HL-60 (cell line): ENCODE data around the gene DLX1.

Experiments
- DNase-seq, 2 experiments: peaks; one replicate each; pipeline ENCODE4 v3.0.0-alpha.2; 2010 to 2020; ENCODE audit warnings: low read depth in 1 of 2, low spot score in 1 of 2
- H3K27ac ChIP-seq: fragments of 250-450 bp; sonication (Bioruptor Pico); replicated peaks from 2 replicates; pipeline ENCODE4 v1.5.1; 2020; ENCODE audit warnings: mild to moderate bottlenecking, moderate library complexity
- H3K27me3 ChIP-seq: fragments of 250-450 bp; sonication (Bioruptor Pico); 2 replicates; pipeline ENCODE4 v1.5.1; 2021; ENCODE audit warnings: mild to moderate bottlenecking, moderate library complexity; ENCODE audit not compliant: insufficient read depth, poor library complexity, severe bottlenecking
- H3K4me3 ChIP-seq: replicated peaks from 2 replicates; pipeline ENCODE4 v1.5.1; 2011; ENCODE audit warnings: mild to moderate bottlenecking, control low read depth, low read length; ENCODE audit not compliant: insufficient read depth
- GABPA ChIP-seq: IDR thresholded peaks from 2 replicates; pipeline ENCODE4 v1.6.1; 2012; ENCODE audit warnings: low read depth
- POLR2AphosphoS5 ChIP-seq: IDR thresholded peaks from 2 replicates; pipeline ENCODE4 v1.6.1; 2012; ENCODE audit warnings: low read depth
- SPI1 ChIP-seq: IDR thresholded peaks from 2 replicates; pipeline ENCODE4 v1.6.1; 2012; ENCODE audit warnings: low read depth, mild to moderate bottlenecking, borderline replicate concordance
- TF ChIP-seq, protein P1 (sequence below): IDR thresholded peaks from 2 replicates; pipeline ENCODE4 v1.6.1; 2012; ENCODE audit warnings: low read depth; ENCODE audit not compliant: insufficient replicate concordance
- TF ChIP-seq, protein P2 (sequence below): IDR thresholded peaks from one replicate; pipeline ENCODE4 v1.5.1; 2011; ENCODE audit warnings: low read length, control low read depth, inconsistent platforms; ENCODE audit not compliant: insufficient read depth

Gene DLX1

DNA sequence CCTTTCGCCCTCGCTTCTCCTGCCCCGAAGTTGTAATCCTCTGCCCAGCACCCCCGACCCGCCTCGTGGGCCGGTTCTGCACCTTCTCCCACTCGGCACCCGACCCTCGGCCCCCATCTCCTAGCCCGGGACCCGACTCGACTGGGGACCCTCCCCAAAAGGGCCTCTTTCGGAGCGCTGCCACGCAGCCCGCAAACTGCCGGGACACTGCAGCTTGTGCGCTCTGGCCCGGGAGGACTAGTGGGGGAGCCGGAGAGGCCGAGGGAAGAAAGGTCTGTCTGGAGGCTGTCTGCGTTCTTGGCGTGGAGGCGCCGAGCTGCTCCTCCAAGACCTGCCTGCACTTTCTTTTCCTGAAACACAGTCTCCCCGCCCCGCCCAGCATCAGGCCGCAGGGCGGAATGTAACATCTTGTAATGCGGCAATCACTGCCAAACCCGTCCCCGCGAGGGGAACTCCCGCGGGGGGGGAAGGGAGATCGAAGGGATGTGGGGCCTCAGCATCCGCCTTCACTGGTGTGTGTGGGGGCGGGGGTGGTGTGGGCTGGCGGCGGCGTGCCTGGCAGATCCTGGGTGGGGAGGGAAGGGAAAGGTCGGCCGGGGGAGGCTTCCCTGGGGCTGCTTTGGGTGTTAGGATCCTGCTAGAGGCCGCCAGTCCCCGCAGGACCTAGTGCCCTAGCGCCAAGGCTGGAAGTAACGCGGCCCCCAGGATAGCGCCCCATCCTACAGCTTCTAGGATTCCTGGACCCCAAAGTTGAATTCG, 10.0 kb downstream of the DLX1 start:
- Histone ChIP-seq H3K27me3 (peaks cover 88% of the 10 kb centered on the region), H3K27ac (no peak overlapping the region), H3K4me3 (peak overlapping the region; percentile 68)
- peak in 1 of 2 experiments; percentile 60 for DNase-seq
- TF ChIP-seq POLR2AphosphoS5 (no peak), SPI1 (no peak), GABPA (no peak)
- TF ChIP-seq, protein P1, sequence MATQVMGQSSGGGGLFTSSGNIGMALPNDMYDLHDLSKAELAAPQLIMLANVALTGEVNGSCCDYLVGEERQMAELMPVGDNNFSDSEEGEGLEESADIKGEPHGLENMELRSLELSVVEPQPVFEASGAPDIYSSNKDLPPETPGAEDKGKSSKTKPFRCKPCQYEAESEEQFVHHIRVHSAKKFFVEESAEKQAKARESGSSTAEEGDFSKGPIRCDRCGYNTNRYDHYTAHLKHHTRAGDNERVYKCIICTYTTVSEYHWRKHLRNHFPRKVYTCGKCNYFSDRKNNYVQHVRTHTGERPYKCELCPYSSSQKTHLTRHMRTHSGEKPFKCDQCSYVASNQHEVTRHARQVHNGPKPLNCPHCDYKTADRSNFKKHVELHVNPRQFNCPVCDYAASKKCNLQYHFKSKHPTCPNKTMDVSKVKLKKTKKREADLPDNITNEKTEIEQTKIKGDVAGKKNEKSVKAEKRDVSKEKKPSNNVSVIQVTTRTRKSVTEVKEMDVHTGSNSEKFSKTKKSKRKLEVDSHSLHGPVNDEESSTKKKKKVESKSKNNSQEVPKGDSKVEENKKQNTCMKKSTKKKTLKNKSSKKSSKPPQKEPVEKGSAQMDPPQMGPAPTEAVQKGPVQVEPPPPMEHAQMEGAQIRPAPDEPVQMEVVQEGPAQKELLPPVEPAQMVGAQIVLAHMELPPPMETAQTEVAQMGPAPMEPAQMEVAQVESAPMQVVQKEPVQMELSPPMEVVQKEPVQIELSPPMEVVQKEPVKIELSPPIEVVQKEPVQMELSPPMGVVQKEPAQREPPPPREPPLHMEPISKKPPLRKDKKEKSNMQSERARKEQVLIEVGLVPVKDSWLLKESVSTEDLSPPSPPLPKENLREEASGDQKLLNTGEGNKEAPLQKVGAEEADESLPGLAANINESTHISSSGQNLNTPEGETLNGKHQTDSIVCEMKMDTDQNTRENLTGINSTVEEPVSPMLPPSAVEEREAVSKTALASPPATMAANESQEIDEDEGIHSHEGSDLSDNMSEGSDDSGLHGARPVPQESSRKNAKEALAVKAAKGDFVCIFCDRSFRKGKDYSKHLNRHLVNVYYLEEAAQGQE: no peak

DNA sequence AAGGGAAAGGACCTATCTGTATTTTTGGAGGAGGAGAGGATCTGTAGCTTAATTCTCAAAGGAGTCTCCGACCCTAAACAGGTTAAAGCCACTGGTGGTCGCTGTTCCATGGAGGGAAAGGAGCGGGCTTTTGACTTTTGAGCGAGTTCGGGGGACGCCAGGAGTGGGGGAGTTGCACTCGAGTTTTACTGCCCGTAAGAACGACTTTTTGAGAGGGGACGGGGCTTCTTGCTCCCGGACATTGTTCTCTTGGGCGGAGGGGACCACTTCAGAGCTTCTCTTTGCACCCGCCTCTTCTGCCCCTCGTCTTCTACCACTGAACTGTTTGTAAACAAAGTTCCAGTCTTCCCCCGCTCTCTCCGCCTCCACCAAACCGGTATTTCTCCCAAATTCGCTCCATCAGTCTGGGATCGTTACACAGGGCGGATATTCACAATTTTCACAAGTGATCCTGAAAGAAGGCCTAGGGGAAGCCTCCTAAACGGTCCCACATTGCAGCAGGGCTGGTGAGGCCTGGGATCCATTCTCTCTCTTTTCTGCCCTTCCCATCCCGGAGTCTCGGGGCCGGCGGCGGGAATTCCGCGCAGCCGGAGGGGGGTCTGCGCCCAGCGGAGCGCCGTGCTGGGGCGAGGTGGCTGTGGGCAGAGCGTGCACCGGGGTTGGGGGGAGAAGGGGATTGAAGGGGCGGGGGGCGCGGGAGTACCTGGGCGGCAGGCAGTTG, 10.8 kb downstream of the DLX1 start:
- TF ChIP-seq SPI1: no peak
- TF ChIP-seq, protein P2, sequence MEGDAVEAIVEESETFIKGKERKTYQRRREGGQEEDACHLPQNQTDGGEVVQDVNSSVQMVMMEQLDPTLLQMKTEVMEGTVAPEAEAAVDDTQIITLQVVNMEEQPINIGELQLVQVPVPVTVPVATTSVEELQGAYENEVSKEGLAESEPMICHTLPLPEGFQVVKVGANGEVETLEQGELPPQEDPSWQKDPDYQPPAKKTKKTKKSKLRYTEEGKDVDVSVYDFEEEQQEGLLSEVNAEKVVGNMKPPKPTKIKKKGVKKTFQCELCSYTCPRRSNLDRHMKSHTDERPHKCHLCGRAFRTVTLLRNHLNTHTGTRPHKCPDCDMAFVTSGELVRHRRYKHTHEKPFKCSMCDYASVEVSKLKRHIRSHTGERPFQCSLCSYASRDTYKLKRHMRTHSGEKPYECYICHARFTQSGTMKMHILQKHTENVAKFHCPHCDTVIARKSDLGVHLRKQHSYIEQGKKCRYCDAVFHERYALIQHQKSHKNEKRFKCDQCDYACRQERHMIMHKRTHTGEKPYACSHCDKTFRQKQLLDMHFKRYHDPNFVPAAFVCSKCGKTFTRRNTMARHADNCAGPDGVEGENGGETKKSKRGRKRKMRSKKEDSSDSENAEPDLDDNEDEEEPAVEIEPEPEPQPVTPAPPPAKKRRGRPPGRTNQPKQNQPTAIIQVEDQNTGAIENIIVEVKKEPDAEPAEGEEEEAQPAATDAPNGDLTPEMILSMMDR: no peak
- TF ChIP-seq, protein P1: no peak
- no peak for TF ChIP-seq GABPA
- TF ChIP-seq POLR2AphosphoS5: no peak
- peaks cover 91% of the 10 kb centered on the region for H3K27me3 ChIP-seq
- no peak for DNase-seq
- peak overlapping the region; percentile 68 for H3K4me3 ChIP-seq
- H3K27ac ChIP-seq: no peak overlapping the region

DNA sequence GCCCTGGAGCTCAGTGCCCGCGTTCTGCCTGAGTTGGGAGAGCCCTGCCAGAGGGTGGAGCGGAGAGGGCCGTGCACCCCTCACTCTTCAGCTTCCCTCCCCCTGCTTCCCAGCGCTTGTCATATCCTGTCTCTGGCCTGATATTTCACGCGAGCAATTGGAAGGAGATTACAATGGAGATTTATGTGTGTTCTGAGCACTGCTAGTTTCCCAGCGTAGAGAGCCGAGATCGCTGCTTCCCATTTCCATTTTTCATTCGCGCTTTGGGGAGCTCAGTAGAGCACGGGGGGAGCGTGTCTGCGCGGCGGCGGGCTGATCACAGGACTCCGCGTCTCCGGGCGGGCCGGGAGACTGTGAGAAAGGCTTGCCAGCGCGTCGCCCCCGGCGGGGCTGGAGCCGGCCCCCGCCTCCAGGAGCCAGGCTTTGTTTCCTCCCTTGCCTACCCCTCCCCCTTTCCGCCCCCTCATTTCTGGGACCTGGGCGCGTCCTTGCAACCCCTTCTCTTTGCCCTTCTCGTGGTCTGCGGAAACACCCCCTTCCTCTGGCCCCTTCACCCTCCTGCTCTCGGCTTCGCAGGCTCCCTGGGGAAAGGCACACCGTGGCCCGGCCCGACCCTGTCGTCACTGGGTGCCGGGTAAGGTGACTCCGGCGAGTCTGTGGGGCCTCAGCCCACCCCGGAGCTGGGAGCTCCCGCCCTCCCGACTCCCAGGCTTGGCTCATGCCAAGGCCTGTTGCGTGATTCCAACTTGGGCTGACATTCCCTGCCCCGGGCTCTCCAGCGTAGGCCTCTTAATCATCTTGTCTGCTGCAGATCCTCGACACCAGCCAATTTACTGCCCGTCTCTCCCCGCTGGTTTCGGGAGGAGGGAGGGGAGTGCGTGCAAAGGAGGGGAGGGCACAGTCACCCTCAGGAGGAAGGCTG, 11.6 kb downstream of the DLX1 start:
- Histone ChIP-seq H3K27ac (no peak overlapping the region), H3K4me3 (peak overlapping the region; percentile 15), H3K27me3 (peaks cover 91% of the 10 kb centered on the region)
- no peak for DNase-seq
- TF ChIP-seq, protein P2: no peak
- TF ChIP-seq SPI1 (no peak), POLR2AphosphoS5 (no peak)
